OCI-LY7 (cell line): ENCODE measurements around the gene QPRT. TPM values are rescaled to one million over a fixed set of nuclear protein-coding genes. Genes with fewer than 3 reads are reported as not detected.
"Not testable (repeated sequence)": the region's sequence is repeated elsewhere in the genome, so short reads cannot be mapped to it uniquely, and the experiment has no call there.

Source experiments
- BruUV-seq: library from RNA; stranded (reverse); fragments of 400-500 nt; replicated peaks from 2 replicates; lab custom pipeline; 2021; lab: Mats Ljungman, UMichigan
- CTCF ChIA-PET: fragments of 300-600 bp; sonication (Branson Sonifier 250); formaldehyde crosslinking; loops from one replicate; lab custom pipeline; 2022; ENCODE audit warnings: antibody characterized with exemption; ENCODE audit not compliant: unreplicated experiment; lab: Charles Lee
- POLR2A ChIA-PET: fragments of 300-600 bp; sonication (Branson Sonifier 250); formaldehyde crosslinking; loops from one replicate; lab custom pipeline; 2022; ENCODE audit warnings: antibody characterized with exemption; lab: Charles Lee
- DNase-seq: peaks from one replicate; pipeline ENCODE4 v3.0.0-alpha.2; 2015; ENCODE audit warnings: low spot score
- H2AFZ ChIP-seq: fragments of 200-600 bp; sonication (generic), shearing (Covaris generic); 2 replicates; pipeline ENCODE4 v1.6.1; 2014; ENCODE audit warnings: mild to moderate bottlenecking, antibody characterized with exemption, low read length, moderate library complexity
- H3K27ac ChIP-seq: fragments of 200-600 bp; sonication (generic); 2 replicates; pipeline ENCODE4 v1.5.1; 2014; ENCODE audit warnings: mixed run types, low read depth, mild to moderate bottlenecking, moderate library complexity, low read length, inconsistent platforms; ENCODE audit not compliant: poor library complexity, severe bottlenecking
- H3K36me3 ChIP-seq: fragments of 200-600 bp; sonication (generic); 2 replicates; pipeline ENCODE4 v1.6.1; 2014; ENCODE audit warnings: mild to moderate bottlenecking, antibody characterized with exemption, low read length, moderate library complexity, mixed read lengths; ENCODE audit not compliant: insufficient read depth
- H3K4me1 ChIP-seq: fragments of 200-600 bp; sonication (generic); 2 replicates; pipeline ENCODE4 v1.5.1; 2014; ENCODE audit warnings: mild to moderate bottlenecking, low read length; ENCODE audit not compliant: insufficient read depth, poor library complexity, severe bottlenecking
- H3K4me2 ChIP-seq: fragments of 200-600 bp; sonication (generic); 2 replicates; pipeline ENCODE4 v1.6.1; 2014; ENCODE audit warnings: mild to moderate bottlenecking, low read length
- H3K4me3 ChIP-seq: fragments of 200-600 bp; sonication (generic); 2 replicates; pipeline ENCODE4 v1.5.1; 2014; ENCODE audit warnings: mild to moderate bottlenecking, low read depth, low read length; ENCODE audit not compliant: poor library complexity, severe bottlenecking
- H3K79me2 ChIP-seq: fragments of 200-600 bp; sonication (generic); 2 replicates; pipeline ENCODE4 v1.6.1; 2016; ENCODE audit warnings: low read depth, mild to moderate bottlenecking, low read length, moderate library complexity, mixed read lengths; ENCODE audit not compliant: insufficient read depth
- H3K9me2 ChIP-seq: fragments of 200-600 bp; sonication (generic); 2 replicates; pipeline ENCODE4 v1.6.1; 2016; ENCODE audit warnings: mild to moderate bottlenecking, low read length, mixed read lengths; ENCODE audit not compliant: insufficient read depth
- H3K9me3 ChIP-seq: fragments of 200-600 bp; sonication (generic); 2 replicates; pipeline ENCODE4 v1.6.1; 2014; ENCODE audit warnings: mild to moderate bottlenecking, mixed run types, low read length, mixed read lengths
- H4K20me1 ChIP-seq: fragments of 200-600 bp; sonication (generic); 2 replicates; pipeline ENCODE4 v1.6.1; 2014; ENCODE audit warnings: mild to moderate bottlenecking, antibody characterized with exemption, low read length, moderate library complexity, mixed read lengths; ENCODE audit not compliant: insufficient read depth
- CTCF ChIP-seq: fragments of 200-600 bp; sonication (generic); conservative IDR thresholded peaks from 2 replicates; pipeline ENCODE4 v1.5.1; 2014; ENCODE audit warnings: mild to moderate bottlenecking, antibody characterized with exemption, low read length, moderate library complexity, mixed read lengths
- EZH2phosphoT487 ChIP-seq: fragments of 200-600 bp; sonication (generic); IDR thresholded peaks from 2 replicates; pipeline ENCODE4 v1.6.1; 2018; ENCODE audit warnings: low read depth, borderline replicate concordance, mild to moderate bottlenecking, mixed run types, antibody characterized with exemption, low read length, moderate library complexity, mixed read lengths
- intact Hi-C: fragments of 100-400 bp; cut with micrococcal nuclease; formaldehyde crosslinking; loops from one replicate; pipeline ENCODE4 v1.10.0; 2022; ENCODE audit not compliant: unreplicated experiment
- total RNA-seq, 2 experiments: library from RNA; depleted of rRNA in 1 of 2; stranded (reverse); fragments of >200 nt in 1 of 2; shearing (Covaris generic) in 1 of 2; gene quantifications; 2 replicates each; pipeline ENCODE4 v1.2.3, GENCODE V29; 2014 to 2022

QPRT gene
- total RNA-seq, 2 experiments from 2014 or later = 10.6 to 12.6 TPM

GRCh38 chr16:29744541-29745101 is 65.6 kb downstream of the QPRT start:
- no peaks in the 10 kb centered on the region for H3K9me3 ChIP-seq
- H3K36me3 ChIP-seq = no peaks in the 10 kb centered on the region
- POLR2A ChIA-PET = no interaction called here
- H3K27ac ChIP-seq = no peak overlapping the region
- intact Hi-C loops = no loop called here
- no peaks in the 10 kb centered on the region for H3K4me1 ChIP-seq
- no TSS peak for BruUV-seq
- no peaks in the 10 kb centered on the region for H3K79me2 ChIP-seq
- CTCF ChIA-PET = no interaction called here
- no peak overlapping the region for H3K4me3 ChIP-seq
- H3K9me2 ChIP-seq = no peaks in the 10 kb centered on the region
- no peak overlapping the region for H2AFZ ChIP-seq
- no peak overlapping the region for H3K4me2 ChIP-seq
- TF ChIP-seq EZH2phosphoT487 = no peak
- TF ChIP-seq CTCF = no peak
- DNase-seq = no peak
- no peaks in the 10 kb centered on the region for H4K20me1 ChIP-seq

GRCh38 chr16:29745121-29745852 is 66.3 kb downstream of the QPRT start:
- Histone ChIP-seq H4K20me1 (no peaks in the 10 kb centered on the region), H3K27ac (no peak overlapping the region), H3K9me2 (no peaks in the 10 kb centered on the region), H3K4me2 (peak overlapping the region; percentile 20; the same call in 1 of the 2 replicates), H3K4me1 (no peaks in the 10 kb centered on the region), H3K4me3 (no peak overlapping the region), H3K79me2 (no peaks in the 10 kb centered on the region), H3K36me3 (no peaks in the 10 kb centered on the region), H2AFZ (no peak overlapping the region), H3K9me3 (no peaks in the 10 kb centered on the region)
- BruUV-seq = no TSS peak
- no peak for TF ChIP-seq EZH2phosphoT487
- TF ChIP-seq CTCF = no peak
- DNase-seq = no peak
- POLR2A ChIA-PET = no interaction called here
- CTCF ChIA-PET = no interaction called here
- intact Hi-C loops = no loop called here

- Histone ChIP-seq H3K27ac (no peak within 1 kb of the TSS), H3K4me1 (no peaks in the 10 kb centered on the region), H2AFZ (no peak within 1 kb of the TSS), H3K36me3 (no peaks in the 10 kb centered on the region), H3K4me3 (no peak within 1 kb of the TSS), H3K79me2 (no peaks in the 10 kb centered on the region), H3K4me2 (peak within 1 kb of the TSS; percentile 20; the same call in 1 of the 2 replicates), H3K9me2 (no peaks in the 10 kb centered on the region), H4K20me1 (no peaks in the 10 kb centered on the region), H3K9me3 (no peaks in the 10 kb centered on the region)
- POLR2A ChIA-PET = no interaction called here
- DNase-seq = no peak
- CTCF ChIA-PET = no interaction called here
- BruUV-seq = no TSS peak
- intact Hi-C loops = no loop called here
- no peak for TF ChIP-seq CTCF
- no peak for TF ChIP-seq EZH2phosphoT487
Measured at GRCh38 chr16:29745853-29746345, 66.9 kb downstream of the QPRT start, which contains the start of gene C16orf54. Gene C16orf54 (minus strand): TSS chr16:29745990. CDS start chr16:29744951, 1,039 bp downstream.

GRCh38 chr16:29746518-29746917 is 67.5 kb downstream of the QPRT start:
- H3K4me2 ChIP-seq, CTCF ChIA-PET, H3K4me3 ChIP-seq, DNase-seq, H4K20me1 ChIP-seq, H3K36me3 ChIP-seq, H3K27ac ChIP-seq, H2AFZ ChIP-seq, H3K4me1 ChIP-seq, BruUV-seq, H3K9me2 ChIP-seq, POLR2A ChIA-PET, intact Hi-C loops, H3K9me3 ChIP-seq, H3K79me2 ChIP-seq: not testable (repeated sequence)
